ENCODE results near the gene TPM3. TPM values are rescaled to one million over a fixed set of nuclear protein-coding genes. Genes with fewer than 3 reads are reported as not detected.

The TPM3 gene
- total RNA-seq, 4 donors from 2014 or later: 200 to 451 (median 280) TPM

DNA sequence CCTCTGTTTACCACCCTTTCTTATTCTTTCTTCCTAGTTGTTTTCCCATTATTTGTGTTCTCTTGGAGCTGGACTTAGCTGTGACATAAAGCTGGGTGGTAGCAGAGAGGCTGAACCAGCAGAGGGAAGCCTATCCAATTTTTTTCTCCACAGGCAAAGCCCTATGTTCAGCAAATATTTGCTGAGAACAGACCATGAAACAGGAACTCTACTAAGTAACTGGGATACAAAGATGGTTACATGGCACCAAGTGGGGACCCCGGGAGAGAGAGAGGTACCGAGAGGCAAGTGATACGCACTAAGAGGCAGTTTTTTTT is 7.6 kb upstream of the TPM3 start:
- no peaks in the 10 kb centered on the region for H3K9me3 ChIP-seq
- H3K4me1 ChIP-seq: no peaks in the 10 kb centered on the region
- no peaks in the 10 kb centered on the region for H3K36me3 ChIP-seq
- peak overlapping the region in 1 of 4 donors; percentile 7 for H3K27ac ChIP-seq
- H3K4me3 ChIP-seq: no peak overlapping the region
- TF ChIP-seq, protein P1, sequence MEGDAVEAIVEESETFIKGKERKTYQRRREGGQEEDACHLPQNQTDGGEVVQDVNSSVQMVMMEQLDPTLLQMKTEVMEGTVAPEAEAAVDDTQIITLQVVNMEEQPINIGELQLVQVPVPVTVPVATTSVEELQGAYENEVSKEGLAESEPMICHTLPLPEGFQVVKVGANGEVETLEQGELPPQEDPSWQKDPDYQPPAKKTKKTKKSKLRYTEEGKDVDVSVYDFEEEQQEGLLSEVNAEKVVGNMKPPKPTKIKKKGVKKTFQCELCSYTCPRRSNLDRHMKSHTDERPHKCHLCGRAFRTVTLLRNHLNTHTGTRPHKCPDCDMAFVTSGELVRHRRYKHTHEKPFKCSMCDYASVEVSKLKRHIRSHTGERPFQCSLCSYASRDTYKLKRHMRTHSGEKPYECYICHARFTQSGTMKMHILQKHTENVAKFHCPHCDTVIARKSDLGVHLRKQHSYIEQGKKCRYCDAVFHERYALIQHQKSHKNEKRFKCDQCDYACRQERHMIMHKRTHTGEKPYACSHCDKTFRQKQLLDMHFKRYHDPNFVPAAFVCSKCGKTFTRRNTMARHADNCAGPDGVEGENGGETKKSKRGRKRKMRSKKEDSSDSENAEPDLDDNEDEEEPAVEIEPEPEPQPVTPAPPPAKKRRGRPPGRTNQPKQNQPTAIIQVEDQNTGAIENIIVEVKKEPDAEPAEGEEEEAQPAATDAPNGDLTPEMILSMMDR (IDR thresholded peaks at IDR 0.05): no peak
- TF ChIP-seq POLR2A (IDR thresholded peaks at IDR 0.05): no peak
- DNase-seq: no peak
- H3K27me3 ChIP-seq: no peaks in the 10 kb centered on the region

DNA sequence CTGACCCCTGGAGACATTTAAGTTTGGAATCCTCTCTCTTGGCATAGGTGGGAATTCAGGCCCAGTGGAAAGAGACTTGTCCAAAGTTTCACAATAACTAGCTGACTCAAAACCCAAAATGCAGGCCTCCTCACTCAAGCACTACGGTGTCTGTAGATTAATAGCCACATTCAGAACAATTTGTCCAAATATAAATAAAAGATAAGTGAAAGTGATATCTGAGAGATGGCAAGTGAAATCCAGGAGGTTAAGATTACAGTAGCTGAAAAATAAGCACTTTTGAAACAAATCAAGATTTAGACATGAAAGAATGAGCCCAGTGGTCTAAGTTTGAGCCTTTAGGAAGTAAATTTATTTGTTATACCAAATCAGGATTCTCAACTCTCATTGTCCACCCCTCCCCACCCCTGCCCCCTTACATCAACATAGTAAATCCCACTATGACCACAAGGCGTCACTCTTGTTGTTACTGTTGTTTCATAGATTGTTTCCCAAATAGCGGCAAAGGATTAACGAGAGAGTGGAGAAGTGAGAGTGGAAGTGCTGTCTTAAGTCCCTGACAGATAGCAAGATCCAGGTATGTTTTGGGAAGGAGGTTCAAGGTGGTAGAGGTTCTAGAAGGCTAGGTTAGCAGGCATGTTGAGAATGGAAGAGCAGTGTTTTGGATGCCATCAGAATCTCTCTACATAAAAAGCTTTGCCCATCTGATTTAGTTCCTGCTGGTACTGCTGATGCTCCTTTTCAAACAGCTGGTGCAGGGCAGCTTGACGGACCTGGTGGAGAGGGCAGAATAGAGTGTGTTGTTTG is 7.1 kb upstream of the TPM3 start:
- Histone ChIP-seq H3K4me1 (no peaks in the 10 kb centered on the region), H3K4me3 (no peak overlapping the region), H3K27ac (peak overlapping the region in 1 of 4 donors; percentile 7), H3K9me3 (no peaks in the 10 kb centered on the region), H3K36me3 (no peaks in the 10 kb centered on the region), H3K27me3 (no peaks in the 10 kb centered on the region)
- peak in 2 of 3 donors; percentile 58 to 65 for DNase-seq
- TF ChIP-seq, protein P1 (IDR thresholded peaks at IDR 0.05): peak in 5 of 6 experiments; percentile 44 to 56 (median 54)
- no peak for TF ChIP-seq POLR2A (IDR thresholded peaks at IDR 0.05)

DNA sequence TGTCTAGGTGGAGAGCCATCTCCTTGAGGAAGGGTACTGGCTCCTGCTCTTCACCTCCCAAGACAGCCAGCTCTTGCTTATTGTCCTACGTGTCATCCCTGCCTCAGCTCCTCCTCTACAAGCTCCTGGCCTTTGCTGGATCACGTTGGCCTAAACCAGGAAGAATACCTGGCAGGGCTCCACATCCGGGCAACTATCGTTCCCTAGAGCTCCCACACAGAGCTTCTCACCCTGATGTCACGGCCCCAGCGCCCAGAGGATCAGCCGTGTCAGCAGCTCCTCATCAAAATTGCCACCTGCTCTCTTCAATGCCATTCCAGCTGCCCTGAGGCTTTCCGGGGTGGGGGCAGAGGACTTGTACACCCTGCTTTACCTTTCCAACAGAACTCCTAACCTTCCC is 1.9 kb upstream of the TPM3 start:
- Histone ChIP-seq H3K27me3 (no peaks in the 10 kb centered on the region), H3K4me1 (no peaks in the 10 kb centered on the region), H3K9me3 (no peaks in the 10 kb centered on the region), H3K36me3 (no peaks in the 10 kb centered on the region), H3K27ac (no peak overlapping the region), H3K4me3 (no peak overlapping the region)
- TF ChIP-seq POLR2A (IDR thresholded peaks at IDR 0.05): no peak
- TF ChIP-seq, protein P1 (IDR thresholded peaks at IDR 0.05): no peak
- DNase-seq: peak in 1 of 3 donors; percentile 49

DNA sequence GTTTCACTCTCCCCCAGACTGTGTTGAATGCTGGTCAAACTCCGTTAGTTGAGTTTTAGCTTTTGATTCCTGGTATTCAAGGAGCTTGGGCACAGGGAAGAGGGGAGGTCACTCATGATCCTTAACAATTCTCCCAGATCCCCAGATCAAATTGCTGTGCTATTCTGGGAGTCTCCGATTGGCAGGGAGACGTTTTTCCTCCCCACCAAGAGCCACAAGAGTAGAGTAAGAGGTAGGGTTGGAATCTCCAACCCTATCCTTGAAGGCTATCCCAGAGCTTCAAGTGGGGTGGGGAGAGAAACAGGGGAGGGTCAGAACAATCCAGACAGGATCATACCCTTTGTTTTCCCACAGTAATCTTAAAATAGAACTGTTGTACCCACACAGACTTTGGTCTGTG is 576 bp upstream of the TPM3 start:
- H3K4me1 ChIP-seq: no peaks in the 10 kb centered on the region
- DNase-seq: no peak
- no peak overlapping the region for H3K4me3 ChIP-seq
- no peak for TF ChIP-seq POLR2A (IDR thresholded peaks at IDR 0.05)
- TF ChIP-seq, protein P1 (IDR thresholded peaks at IDR 0.05): no peak
- no peaks in the 10 kb centered on the region for H3K27me3 ChIP-seq
- H3K27ac ChIP-seq: no peak overlapping the region
- no peaks in the 10 kb centered on the region for H3K9me3 ChIP-seq
- H3K36me3 ChIP-seq: no peaks in the 10 kb centered on the region

DNA sequence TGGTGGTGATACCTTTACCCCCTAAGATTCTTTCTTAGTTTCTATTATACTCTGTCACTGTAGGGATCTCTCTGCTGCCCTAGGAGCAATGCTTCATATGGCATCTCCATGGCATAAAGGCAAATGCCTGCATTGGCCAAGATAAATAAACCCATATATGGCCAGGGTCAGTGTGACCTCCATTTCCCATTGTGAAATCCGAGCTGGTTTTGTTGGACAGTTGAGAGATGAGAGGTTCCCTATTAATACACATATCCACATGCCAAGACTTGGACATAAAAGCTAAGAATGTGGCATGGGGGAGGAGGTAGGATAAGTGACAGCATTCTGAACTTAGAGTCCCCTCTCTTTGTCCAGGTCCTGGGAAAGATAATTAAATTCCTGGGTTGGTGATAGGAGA is 1.4 kb downstream of the TPM3 start:
- Histone ChIP-seq H3K27me3 (no peaks in the 10 kb centered on the region), H3K36me3 (no peaks in the 10 kb centered on the region), H3K4me3 (no peak overlapping the region), H3K27ac (no peak overlapping the region), H3K9me3 (no peaks in the 10 kb centered on the region), H3K4me1 (no peaks in the 10 kb centered on the region)
- no peak for TF ChIP-seq POLR2A (IDR thresholded peaks at IDR 0.05)
- TF ChIP-seq, protein P1 (IDR thresholded peaks at IDR 0.05): no peak
- no peak for DNase-seq
